ENCODE results near the gene CD151. TPM values are rescaled to one million over a fixed set of nuclear protein-coding genes. Genes with fewer than 3 reads are reported as not detected.
A peak's percentile ranks its signal among the peaks of the same experiment; 100 is the strongest.

Gene CD151
- total RNA-seq, 1 donor from 2014 or later = 120 TPM

DNA sequence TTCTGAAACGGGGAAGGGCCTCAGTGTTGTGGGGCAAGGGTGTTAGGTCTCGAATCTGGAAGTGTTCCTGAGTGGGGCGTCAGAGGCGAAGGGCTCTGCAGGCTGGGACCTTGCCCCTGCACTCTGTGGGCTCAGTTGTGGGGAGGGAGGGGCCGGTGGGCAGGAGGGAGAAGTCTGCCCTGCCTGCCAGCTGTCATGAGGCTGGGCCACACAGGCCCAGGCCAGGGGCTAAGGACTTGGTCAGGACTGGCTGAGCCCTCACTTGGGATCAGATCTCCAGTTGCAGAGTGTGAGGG lies 4.9 kb upstream of the CD151 start, which contains the start of gene CRACR2B:
Gene CRACR2B (plus strand): TSS at position 23 of the 296 bp plus-strand sequence. CDS start 689 bp downstream, outside the sequence.
- ATAC-seq (no peak), DNase-seq (ENCODE audit: low spot score) (no peak)

DNA sequence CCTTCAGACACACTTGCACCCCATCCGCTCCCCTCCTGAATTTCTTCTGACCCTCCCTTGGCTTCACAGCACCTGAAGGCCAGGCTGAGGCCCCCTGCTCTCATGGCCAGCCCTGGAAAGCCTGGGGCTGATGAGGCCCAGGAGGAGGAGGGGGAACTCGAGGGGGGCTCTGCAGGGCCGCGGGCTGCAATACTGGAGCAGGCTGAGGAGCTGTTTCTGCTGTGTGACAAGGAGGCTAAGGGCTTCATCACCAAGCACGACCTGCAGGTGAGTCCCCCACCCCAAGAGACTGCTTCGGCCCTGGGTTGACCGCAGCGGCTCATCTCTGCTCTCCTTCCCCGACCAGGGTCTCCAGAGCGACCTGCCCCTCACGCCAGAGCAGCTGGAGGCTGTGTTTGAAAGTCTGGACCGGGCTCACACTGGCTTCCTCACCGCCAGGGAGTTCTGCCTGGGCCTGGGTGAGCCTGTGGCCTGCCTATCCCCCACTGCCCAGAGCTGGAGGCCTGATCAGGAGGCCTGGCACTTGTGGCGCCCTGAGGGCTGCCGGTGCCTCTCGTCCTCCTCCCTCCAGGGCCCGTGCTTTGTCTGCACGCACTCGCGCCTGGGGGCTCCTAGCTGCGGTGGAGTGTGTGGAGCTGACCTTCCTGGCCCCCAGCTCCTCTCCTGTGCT lies 4.1 kb upstream of the CD151 start:
- ATAC-seq (no peak), DNase-seq (ENCODE audit: low spot score) (no peak)

DNA sequence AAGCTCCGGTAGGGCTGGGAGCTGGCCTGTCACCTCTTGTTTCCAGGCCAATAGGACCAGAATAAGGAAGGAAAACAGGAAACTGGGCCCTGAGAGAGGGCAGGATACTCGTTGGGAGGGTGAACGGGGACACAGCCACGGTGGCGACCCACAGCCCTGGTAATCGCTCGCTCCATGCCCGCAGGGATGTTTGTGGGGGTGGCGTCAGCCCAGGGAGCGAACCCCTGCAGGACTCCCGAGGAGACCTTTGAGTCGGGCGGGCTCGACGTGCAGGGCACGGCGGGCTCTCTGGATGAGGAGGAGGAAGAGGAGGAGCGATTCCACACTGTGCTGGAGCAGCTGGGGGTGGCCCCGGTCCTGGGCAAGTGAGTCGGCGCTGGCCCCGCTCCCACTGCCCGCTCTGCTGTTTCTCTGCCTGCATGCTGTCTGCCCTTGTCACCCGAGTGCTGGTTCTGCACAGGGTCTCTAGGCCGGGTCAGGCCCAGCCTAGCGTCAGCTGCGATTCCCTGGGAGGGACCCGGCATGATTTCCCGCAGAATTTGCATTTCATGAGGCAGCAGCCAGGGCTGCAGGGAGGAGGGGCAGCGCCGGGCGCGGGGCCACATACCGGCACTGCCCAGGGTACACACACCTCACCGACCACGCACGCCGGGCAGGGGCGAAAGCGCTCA lies 3.4 kb upstream of the CD151 start:
- DNase-seq (ENCODE audit: low spot score) (peak; percentile 68), ATAC-seq (peak; percentile 4)

DNA sequence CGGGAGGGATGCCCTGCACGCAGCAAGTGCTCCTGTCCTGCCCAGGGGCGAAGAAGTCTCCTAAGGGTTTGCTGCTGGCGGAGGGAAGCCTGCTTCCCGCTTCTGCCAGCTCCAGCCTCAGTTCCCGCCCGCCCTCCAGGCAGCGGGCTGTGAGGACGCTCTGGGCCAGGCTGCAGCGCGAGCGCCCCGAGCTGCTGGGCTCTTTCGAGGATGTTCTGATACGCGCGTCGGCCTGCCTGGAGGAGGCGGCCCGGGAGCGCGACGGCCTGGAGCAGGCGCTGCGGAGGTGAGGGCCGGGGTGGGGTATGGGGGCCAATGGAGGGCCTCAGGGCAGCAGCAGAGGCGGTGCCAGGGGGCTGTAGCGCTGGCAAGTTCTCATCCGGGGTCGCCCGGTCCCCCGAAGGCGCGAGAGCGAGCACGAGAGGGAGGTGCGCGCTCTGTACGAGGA lies 2.9 kb upstream of the CD151 start:
- DNase-seq (ENCODE audit: low spot score) = no peak

DNA sequence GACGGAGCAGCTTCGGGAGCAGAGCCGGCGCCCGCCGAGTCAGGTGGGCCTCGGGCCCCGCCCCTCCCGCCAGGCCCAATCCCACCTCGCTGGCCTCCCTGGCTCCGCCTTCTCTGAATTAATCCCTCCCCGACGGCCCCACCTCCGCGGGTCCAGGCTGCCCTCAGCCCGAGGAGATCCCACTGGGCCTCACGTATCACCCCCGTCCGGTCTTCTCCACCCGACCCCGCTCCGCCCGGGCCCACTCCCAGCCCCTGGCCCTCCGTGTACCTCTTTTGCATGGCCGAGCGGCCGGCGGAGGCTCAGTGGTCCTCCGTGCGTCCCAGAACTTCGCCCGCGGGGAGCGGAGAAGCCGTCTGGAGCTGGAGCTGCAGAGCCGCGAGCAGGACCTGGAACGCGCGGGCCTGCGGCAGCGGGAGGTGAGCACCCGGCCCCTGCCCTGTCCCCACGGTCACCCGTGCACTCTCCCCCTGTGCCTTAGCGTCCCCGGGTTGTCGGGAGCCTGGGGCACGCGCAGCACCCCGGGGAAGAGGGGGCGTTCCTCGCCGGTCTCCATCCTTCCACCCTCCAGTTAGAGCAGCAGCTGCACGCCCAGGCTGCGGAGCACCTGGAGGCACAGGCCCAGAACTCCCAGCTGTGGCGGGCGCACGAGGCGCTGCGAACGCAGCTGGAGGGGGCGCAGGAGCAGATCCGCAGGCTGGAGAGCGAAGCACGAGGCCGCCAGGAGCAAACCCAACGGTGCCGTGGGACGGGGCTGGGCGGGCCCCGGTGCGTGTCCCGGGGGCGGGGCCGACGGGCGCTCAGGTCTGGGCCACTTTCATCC lies 2.2 kb upstream of the CD151 start:
- DNase-seq (ENCODE audit: low spot score) (peak; percentile 80), ATAC-seq (peak; percentile 44)

More for the DNA sequence above, 2.9 kb upstream of the CD151 start:
- ATAC-seq = no peak

DNA sequence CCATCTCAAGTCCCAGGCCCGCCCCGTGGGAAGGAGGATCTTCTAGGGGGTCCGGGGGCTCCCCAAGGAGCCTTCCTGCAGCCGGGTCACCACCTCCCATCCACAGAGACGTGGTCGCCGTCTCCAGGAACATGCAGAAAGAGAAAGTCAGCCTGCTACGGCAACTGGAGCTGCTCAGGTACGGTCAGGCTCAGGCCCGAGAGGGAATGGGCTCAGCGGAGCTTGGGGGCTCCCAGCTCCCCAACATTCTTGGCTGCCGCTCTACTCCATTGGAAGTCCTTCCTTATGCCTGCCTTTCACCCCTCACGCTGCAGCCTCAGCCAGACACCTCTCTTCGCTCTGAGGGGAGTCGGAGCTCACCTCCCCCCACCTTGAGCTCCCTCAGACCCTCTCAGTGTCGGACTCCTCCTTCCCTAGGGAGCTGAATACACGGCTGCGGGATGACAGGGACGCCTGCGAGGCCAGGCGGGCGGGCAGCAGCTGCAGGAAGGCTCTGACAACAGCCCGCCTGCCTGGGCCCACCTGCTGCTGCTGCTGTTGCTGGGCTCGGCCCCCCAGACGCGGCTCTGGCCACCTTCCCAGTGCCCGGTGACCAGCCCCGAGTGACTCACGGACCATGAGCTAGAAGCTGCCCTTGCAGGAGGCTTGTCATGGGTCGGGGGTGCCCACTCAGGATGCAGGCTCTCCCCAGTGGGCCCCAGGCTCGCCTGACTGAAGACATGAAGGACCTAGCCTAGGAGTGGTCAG lies 1.5 kb upstream of the CD151 start:
- no peak for ATAC-seq
- DNase-seq (ENCODE audit: low spot score) = peak; percentile 53

DNA sequence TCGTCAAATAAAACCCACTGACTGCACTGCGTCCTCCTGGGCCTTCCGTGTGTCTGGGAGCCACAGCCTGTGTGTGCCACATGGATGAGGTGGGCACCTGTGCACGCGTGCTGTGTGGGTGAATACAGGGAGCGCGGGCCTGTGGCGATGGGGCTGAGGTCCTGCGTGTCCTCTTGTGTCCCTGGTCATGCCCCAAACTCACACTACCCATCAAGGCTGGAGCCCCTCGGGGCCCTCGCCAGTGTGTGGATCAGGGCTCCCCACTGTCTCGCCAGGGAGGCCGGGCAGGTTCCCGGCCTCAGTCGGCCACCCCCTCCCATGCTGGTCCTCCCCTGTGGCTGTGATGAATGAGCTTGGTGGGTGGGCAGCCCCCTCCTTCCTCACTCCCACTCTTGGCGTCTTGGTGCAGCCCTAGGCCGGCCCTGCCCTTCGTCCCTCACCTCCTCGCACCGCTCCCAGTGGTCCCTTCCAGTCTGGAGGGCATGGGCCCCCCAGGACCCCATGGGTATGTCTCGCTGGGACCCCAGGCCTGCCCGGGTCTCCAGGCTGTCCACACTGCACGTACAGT lies 707 bp upstream of the CD151 start:
- ATAC-seq = no peak
- no peak for DNase-seq (ENCODE audit: low spot score)

DNA sequence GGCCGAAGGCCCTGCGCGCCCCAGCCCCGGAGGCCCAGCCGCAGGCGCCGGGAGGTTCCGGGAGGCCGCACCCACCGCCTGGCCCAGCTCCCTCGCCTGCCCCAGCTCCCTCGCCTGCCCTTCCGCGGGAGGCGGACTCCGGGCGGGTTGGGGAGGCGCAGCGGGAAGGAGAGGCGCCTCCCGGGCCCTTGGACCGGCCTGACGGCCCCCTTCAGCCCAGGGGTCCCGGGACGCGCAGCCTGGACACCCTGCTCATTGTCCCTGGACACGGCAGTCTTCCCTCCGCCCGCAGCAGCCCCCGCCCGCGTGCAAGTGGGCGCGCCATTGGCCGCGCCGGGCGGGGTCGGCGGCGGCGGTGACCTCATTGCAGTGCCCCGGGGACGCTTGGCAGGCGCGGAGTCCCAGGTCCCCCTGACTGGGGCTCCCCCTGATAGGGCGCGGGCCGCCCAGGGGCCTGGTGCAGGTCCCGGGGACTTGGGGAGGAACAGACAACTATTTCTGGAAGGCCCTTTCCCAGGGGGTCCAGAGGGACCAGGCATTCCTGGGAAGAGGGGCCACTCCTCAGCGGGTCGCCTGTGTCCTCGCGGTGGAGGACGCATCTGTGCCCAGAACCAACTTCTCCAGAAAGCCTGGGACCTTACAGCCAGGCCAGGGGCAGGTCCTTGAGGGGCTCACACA lies 501 bp downstream of the CD151 start:
- ATAC-seq = peak; percentile 15
- DNase-seq (ENCODE audit: low spot score) = peak; percentile 67

DNA sequence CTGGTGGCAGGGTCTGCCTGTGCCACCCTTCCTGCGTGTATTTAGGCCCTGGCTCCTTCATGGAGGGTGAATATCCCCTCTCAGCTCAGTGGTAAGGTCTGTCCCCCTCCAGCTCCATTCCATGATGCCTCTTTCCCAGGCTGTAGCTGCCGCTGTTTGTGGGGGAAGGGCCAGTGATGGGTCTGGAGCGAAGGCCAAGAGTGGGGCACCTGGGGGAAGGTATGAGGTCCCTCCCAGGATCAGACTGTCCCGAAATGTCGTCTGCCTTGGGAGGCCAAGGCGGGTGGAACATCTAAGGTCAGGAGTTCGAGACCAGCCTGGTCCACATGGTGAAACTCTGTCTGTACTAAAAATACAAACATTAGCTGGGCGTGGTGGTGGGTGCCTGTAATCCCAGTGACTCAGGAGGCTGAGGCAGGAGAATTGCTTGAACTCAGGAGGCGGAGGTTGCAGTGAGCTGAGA lies 1.1 kb downstream of the CD151 start:
- DNase-seq (ENCODE audit: low spot score) = no peak

DNA sequence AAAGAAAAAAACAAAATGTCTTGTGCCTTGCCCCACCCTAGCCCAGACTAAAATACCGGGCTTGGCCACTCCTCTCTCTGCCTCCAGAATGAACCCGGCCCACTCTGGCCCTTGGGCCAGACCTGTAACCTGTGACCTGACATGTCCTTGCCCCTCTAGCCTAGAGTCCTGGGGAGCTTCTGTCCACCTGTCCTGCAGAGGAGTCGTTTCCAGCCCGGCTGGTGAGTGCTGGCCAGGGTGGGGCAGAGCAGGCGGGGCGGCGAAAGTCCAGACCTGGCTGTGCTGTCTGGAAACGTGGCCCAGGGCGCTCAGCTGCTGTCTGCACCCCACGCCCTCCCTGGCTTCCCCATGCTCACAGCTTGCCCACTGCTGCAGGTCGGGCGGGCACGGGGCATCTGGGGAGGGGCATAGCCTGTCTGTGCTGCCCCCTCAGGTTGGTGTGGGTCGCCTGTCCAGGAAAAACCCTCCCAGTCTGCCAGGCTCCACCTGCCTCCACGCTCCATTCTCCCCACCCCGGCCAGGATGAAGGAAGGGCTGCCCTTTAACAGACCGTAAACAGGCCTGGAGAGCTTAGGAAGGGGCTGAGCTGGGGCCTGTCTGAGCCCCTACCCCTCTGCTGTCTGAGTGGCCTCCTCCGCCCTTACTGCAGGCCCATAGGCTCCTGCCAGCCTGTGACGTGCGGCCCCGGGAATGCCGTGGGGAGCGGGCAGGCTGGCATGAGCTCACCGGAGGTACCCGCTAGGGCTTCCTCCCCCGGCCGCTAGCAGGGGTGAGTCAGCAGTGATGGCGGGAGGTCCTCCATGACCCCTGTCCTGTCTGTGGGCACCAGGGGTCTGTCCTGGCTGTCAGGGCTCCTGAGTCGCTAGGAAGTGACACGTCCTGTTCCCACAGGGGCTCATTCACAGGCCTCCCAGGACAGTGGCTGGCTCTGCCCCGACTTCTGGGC lies 1.9 kb downstream of the CD151 start:
- DNase-seq (ENCODE audit: low spot score) (peak; percentile 92), ATAC-seq (peak; percentile 65)

More for the DNA sequence above, 1.1 kb downstream of the CD151 start:
- ATAC-seq = no peak

DNA sequence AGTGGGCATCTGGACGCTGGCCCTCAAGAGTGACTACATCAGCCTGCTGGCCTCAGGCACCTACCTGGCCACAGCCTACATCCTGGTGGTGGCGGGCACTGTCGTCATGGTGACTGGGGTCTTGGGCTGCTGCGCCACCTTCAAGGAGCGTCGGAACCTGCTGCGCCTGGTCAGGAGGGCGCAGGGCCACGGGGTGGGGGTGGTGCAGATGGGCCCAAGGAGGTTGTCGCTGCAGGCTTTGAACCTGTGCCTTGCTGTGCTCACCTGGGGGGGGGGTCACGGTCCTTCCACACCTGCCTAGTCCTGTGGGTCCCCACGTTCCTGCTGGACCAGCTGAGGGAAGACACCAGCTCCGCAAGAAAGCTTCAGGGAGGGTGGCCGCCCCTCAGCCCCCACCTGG lies 3.5 kb downstream of the CD151 start:
- DNase-seq (ENCODE audit: low spot score) = no peak
- ATAC-seq = no peak

DNA sequence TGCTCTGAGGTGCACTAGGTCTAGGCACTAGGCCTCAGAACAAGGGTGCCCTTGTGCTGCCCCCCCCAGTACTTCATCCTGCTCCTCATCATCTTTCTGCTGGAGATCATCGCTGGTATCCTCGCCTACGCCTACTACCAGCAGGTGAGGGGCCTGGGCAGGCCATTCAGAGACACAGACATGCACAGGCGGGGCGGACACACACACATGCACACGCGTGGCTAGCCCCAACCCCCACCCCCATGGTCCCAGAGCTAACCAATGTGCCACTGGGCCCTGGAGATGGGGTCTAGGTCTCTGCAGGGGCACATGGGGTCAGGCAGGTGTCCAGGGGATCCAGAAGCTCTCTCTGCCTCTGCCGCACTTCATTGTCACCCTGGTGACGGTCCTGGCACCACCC lies 3.9 kb downstream of the CD151 start:
- no peak for DNase-seq (ENCODE audit: low spot score)

DNA sequence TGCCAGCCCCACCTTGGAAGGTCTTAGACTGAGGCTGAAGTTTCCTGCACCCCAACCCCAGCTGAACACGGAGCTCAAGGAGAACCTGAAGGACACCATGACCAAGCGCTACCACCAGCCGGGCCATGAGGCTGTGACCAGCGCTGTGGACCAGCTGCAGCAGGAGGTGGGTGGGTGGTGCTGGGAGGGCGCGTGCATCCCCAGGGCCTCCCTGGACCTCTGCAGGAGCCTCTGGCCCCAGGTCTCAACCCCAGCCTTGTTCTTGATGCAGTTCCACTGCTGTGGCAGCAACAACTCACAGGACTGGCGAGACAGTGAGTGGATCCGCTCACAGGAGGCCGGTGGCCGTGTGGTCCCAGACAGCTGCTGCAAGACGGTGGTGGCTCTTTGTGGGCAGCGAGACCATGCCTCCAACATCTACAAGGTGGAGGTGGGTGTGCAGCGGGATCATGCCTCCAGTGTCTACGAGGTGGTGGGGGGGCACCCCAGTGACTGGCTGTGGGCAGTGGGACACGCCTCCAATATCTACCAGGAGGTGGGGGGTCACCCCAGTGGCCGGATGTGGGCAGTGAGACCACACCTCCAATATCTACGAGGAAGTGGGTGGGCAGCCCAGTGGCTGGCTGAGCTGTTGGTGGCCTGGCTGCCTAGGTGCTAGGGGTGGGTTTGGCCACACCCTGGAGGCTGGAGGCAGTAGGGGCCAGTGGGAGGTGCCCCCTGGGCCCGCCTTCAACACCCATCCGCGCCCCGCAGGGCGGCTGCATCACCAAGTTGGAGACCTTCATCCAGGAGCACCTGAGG lies 4.6 kb downstream of the CD151 start:
- ATAC-seq (no peak), DNase-seq (ENCODE audit: low spot score) (no peak)

More for the DNA sequence above, 3.9 kb downstream of the CD151 start:
- ATAC-seq = no peak

DNA sequence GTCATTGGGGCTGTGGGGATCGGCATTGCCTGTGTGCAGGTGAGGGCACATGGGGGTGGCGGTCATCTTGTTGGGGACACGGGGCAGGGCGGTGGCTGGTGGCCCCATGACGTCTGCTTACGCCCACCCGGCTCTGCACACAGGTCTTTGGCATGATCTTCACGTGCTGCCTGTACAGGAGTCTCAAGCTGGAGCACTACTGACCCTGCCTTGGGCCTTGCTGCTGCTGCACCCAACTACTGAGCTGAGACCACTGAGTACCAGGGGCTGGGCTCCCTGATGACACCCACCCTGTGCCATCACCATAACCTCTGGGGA lies 5.2 kb downstream of the CD151 start:
- ATAC-seq (no peak), DNase-seq (ENCODE audit: low spot score) (no peak)

DNA sequence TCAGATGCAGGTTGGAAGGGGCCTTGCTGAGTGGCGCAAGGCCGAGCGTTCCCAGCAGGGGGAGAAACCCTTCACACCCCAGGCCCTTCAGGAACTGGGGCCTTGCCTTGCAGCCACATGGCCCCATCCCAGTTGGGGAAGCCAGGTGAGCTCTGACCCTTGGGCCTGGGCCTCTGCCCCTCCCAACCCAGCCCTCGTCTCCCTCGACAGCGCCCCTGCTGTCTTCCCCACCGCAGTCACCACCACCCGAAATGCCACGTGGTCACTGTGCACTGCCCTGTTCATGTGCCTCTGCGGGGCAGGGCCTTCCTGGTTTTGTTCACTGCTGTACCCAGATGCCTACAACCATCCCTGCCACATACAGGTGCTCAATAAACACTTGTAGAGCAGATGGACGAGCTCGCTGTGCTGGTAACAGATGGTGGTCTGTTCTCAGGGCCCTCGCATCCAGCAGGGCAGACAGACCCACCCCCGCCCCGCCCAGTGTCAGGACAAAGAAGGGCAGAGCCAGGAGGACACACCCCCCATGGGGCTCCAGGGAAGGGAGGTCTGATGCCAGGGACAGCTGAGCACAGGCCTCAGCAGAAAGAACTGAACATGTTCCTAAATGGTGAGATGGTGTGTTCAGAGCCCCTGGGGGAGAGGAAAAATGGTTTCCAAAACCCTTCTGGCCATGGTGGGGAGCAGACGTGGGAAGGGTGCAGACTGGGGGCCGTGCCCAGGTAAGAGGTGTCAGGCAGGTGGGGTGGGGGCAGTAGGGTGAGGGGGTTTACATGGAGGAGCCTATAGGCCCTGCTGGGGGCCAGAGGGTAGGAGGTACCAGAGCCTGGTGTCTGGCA lies 5.9 kb downstream of the CD151 start:
- ATAC-seq = no peak
- no peak for DNase-seq (ENCODE audit: low spot score)

DNA sequence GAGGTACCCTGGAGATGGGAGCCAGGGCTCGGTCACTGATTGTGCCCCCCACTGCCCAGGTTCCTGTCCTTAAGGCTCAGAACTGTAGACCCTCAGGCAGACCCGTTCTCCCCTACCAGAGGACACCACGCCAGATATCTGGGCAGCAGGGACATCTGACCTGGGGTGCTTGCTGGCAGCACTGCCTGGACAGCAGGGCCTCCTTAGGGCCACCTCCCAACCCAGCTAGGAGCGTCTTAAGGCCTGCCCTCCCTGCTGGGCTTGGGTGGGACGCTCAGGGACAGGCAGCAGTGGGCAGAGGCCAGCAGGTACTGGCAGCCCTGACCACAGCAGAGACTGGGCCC lies 6.5 kb downstream of the CD151 start:
- ATAC-seq (no peak), DNase-seq (ENCODE audit: low spot score) (no peak)

DNA sequence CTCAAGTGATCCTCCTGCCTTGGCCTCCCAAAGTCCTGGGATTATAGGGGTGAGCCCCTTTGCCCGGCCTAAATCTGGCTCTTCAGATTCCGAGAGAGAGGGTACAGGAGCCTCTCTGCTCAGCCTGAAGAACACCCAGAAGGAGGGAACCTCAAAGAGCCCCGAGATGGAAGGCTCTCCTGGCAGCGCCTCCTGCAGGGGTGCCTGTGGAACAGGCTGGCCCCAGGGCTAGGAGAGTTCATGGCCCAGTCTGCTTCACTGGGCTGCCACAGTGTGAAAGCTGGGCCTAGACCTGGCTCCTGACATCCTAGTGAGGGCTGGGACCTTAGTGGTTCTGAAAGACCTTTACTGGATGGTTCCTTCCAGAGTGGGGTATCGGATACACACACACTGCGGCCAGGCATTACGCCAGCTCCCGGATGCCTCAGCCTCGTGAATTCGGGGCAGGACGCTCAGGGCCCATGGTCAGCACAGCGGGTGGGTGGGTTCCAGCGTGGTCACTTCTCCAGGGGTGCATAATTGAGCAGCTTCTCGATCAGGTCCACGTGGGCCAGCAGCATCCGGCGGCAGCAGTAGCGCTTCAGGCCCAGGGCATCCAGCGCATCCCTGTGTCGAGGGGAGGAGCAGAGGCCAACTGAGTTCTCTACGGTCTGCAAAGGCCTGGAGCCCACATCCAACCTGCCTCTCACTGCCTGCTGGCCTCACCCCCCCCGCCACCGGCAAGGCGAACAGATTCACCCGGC lies 7.3 kb downstream of the CD151 start:
- ATAC-seq (no peak), DNase-seq (ENCODE audit: low spot score) (no peak)
